ENCODE results near the gene TACC3. TPM values are rescaled to one million over a fixed set of nuclear protein-coding genes. Genes with fewer than 3 reads are reported as not detected.

Gene TACC3
- total and polyA plus RNA-seq, 2 of the 8 experiments (the other 6 are each of a cell fraction or from before 2014, with no cell fraction given) = 73.8 to 148 TPM

DNA sequence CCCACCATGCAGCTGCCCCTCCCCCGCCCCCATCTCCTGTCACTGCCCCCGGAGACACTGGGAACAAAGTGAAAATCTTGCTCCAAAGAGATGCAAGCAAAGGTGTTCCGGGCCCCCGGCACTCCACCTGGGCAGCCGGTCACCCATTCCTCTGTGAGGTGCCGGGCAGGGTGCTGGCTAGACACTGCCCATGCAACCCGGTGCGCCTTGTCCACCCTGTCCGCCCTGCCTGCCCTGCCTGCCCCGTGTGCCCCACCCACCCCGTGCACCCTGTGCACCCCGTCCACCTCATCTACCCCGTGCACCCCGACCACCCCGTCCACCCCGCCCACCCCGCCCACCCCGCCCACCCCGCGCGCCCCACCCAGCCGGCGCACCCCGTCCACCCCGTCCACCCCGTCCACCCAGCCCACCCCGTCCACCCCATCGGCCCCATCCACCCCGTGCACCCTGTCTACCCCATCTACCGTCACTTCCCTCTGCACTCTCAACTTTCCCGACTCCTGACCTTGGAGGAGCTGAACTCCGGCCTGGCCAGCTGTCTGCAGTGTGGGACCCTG, 39.9 kb downstream of the TACC3 start (continued):
- TF ChIP-seq, protein P1, sequence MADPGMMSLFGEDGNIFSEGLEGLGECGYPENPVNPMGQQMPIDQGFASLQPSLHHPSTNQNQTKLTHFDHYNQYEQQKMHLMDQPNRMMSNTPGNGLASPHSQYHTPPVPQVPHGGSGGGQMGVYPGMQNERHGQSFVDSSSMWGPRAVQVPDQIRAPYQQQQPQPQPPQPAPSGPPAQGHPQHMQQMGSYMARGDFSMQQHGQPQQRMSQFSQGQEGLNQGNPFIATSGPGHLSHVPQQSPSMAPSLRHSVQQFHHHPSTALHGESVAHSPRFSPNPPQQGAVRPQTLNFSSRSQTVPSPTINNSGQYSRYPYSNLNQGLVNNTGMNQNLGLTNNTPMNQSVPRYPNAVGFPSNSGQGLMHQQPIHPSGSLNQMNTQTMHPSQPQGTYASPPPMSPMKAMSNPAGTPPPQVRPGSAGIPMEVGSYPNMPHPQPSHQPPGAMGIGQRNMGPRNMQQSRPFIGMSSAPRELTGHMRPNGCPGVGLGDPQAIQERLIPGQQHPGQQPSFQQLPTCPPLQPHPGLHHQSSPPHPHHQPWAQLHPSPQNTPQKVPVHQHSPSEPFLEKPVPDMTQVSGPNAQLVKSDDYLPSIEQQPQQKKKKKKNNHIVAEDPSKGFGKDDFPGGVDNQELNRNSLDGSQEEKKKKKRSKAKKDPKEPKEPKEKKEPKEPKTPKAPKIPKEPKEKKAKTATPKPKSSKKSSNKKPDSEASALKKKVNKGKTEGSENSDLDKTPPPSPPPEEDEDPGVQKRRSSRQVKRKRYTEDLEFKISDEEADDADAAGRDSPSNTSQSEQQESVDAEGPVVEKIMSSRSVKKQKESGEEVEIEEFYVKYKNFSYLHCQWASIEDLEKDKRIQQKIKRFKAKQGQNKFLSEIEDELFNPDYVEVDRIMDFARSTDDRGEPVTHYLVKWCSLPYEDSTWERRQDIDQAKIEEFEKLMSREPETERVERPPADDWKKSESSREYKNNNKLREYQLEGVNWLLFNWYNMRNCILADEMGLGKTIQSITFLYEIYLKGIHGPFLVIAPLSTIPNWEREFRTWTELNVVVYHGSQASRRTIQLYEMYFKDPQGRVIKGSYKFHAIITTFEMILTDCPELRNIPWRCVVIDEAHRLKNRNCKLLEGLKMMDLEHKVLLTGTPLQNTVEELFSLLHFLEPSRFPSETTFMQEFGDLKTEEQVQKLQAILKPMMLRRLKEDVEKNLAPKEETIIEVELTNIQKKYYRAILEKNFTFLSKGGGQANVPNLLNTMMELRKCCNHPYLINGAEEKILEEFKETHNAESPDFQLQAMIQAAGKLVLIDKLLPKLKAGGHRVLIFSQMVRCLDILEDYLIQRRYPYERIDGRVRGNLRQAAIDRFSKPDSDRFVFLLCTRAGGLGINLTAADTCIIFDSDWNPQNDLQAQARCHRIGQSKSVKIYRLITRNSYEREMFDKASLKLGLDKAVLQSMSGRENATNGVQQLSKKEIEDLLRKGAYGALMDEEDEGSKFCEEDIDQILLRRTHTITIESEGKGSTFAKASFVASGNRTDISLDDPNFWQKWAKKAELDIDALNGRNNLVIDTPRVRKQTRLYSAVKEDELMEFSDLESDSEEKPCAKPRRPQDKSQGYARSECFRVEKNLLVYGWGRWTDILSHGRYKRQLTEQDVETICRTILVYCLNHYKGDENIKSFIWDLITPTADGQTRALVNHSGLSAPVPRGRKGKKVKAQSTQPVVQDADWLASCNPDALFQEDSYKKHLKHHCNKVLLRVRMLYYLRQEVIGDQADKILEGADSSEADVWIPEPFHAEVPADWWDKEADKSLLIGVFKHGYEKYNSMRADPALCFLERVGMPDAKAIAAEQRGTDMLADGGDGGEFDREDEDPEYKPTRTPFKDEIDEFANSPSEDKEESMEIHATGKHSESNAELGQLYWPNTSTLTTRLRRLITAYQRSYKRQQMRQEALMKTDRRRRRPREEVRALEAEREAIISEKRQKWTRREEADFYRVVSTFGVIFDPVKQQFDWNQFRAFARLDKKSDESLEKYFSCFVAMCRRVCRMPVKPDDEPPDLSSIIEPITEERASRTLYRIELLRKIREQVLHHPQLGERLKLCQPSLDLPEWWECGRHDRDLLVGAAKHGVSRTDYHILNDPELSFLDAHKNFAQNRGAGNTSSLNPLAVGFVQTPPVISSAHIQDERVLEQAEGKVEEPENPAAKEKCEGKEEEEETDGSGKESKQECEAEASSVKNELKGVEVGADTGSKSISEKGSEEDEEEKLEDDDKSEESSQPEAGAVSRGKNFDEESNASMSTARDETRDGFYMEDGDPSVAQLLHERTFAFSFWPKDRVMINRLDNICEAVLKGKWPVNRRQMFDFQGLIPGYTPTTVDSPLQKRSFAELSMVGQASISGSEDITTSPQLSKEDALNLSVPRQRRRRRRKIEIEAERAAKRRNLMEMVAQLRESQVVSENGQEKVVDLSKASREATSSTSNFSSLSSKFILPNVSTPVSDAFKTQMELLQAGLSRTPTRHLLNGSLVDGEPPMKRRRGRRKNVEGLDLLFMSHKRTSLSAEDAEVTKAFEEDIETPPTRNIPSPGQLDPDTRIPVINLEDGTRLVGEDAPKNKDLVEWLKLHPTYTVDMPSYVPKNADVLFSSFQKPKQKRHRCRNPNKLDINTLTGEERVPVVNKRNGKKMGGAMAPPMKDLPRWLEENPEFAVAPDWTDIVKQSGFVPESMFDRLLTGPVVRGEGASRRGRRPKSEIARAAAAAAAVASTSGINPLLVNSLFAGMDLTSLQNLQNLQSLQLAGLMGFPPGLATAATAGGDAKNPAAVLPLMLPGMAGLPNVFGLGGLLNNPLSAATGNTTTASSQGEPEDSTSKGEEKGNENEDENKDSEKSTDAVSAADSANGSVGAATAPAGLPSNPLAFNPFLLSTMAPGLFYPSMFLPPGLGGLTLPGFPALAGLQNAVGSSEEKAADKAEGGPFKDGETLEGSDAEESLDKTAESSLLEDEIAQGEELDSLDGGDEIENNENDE (IDR thresholded peaks at IDR 0.05; ENCODE audit: insufficient replicate concordance, low read length) = no peak
- TF ChIP-seq SIX5 (IDR thresholded peaks at IDR 0.05; ENCODE audit: low read depth, low read length) = no peak
- no peak for TF ChIP-seq SUZ12 (IDR thresholded peaks at IDR 0.05; ENCODE audit: low read length)
- no peak for TF ChIP-seq PHF8 (conservative IDR thresholded peaks at IDR 0.05; ENCODE audit: low read depth, low read length)
